NCI-H526 (cell line): ENCODE results near the gene KRIT1.
"Not testable (repeated sequence)": the region's sequence is repeated elsewhere in the genome, so short reads cannot be mapped to it uniquely, and the experiment has no call there.

Source experiments
- DNase-seq, 2 experiments: peaks; one replicate each; lab custom pipeline; 2025; lab: John Stamatoyannopoulos, UW

The KRIT1 gene

DNA sequence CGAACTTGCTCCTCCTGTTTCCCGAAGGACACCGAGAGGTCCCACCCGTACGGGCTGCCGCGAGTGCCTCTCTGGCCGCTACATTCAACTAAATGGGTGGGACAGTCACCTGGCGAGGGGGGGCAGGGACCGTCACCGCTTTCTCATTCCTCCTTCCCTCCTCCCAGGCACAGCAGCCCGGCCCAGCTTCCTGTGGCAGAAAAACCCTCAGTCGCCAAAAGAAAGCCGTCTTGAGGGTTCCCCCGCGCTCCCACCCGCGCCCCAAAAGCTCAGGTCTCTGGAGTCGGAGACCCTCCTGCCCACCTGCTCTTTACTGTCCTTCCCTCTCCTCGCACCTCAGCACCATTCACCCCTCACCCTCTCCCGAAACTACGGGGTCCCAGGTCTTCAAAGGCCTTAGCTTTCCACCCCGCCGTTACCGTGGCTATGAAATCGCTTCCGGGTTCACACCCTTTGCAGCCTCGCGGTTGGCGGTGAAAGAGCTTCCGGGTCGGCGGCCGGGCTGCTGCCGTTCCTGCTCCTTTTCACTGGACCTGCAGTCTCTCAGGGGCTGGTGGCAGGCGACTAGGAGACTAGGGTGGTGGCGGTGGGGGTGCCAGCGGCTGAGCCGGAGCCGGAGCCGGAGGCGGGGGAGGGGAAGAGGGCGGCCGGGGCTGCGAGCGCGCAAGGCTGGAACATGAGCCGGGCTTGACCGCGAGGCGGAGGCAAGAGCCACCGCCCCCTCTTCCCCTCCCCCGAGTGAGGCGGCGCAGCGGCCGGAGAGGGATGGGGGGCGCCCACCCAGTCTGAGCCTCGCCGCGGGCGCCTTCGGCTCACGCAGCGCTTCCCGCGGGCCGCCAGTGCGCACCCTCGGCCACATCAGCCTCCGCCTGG is at the start of gene KRIT1, which contains the start of gene ANKIB1:
Gene KRIT1 (minus strand): TSS at position 428 of the 873 bp plus-strand sequence. CDS start 3,779 bp downstream, outside the sequence.
Gene ANKIB1 (plus strand): TSS at position 488 of the 873 bp plus-strand sequence. CDS start 49,005 bp downstream, outside the sequence.
- DNase-seq, result peak; percentile 91 to 96

DNA sequence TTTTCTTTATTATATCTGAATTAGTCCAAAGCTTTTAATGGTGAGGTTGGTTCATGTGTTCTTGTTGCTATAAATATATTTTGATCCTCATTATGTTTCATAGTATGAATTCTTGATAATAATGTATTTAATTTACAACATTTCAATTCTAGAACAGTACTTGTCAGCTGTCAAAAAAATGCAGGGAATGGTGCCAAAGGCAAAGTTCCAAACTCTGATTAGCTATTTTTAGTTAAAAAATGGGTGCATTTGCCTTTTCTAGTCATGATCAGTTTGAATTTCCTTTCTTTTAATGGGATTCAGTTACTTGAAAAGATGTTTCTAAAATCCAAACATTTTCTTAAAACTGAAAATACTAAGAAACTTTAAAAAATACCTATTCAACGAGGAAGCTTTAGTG is 49.7 kb upstream of the KRIT1 start:
- no peak for DNase-seq

DNA sequence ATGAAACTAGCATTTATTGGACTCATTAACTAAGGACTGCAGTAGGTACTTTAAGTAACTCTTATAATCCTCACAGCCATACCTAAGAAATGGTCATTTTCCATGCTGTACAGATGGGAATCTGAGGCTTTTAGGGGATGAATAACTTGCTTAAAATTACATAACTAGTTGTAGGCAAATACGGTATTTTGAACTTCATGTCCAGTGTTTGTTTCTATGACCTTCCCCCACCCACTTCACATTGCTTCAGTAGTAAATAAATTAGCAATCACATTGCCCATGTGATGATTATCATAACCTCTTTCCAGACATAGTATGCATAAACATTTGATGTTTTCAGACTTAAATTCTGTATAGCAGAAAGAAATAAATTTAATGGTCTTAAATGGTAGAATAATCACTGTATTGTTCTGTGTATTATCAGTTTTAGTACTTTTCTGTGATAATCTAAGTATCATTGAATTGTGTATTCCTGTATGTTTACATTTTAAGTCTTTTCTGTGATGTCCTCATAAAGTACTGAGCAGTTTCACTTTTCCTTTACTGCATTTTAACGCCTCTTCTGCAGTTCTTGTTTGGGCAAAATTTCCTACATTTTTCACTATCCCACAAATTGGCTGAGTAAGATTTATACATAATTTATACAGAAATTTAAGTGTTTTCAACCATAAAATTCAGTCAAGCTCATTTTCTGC is 48.3 kb upstream of the KRIT1 start:
- DNase-seq, result no peak

DNA sequence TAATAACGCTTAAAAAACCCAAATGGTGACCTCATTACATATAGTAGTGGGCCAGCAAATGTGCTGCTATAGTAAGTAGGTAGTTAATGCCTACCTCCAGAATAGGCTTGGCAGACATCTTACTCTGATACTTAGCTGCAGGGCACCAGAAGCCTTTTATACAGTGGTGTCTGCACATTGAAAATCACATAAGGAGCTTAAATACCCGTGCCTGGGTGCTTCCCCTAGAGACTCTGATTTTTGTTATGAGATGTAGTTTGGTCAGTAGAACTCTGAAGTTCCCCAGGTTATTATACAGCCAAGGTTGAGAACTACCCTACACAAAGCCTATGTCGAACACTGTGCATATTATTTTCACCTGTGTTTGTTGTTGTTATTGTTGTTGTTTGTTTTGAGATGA is 47.3 kb upstream of the KRIT1 start:
- peak in 1 of 2 experiments; percentile 13 for DNase-seq

DNA sequence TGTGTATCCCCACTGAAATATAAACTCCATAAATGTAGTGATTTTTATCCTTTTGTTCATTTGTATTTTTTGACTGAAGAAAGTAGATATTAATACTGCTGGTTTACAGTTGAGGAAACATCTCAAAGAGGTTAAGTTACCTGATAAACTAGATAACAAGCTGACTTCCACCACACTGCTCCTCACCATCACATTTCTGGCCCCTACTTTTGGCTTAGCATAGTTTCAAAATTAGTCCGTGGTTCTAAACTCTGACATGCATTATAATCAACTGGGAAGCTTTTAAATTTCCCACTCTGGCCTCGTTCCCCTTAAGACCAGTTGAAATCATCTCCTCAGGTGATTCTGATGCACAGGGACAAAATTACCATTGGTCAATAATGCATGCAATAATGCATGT is 43.6 kb upstream of the KRIT1 start:
- no peak for DNase-seq

DNA sequence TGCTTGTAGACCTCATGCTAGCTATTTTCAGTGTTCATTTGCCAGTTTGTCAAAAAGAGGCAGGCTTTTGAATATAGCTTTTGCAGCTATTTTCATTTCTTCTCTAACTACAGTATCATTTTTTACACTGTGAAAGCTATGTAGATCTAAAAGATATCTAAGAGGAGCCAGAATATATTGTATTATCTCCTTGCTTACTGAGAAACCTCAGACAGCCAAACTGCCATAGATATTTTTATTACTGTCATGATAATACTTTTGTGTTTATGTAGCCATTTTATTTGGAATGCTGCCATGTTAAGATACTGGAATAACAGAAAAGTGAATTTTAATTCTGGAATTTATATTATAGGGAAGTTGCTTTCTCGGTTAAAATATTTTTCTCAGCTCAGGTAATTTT is 37.2 kb upstream of the KRIT1 start:
- DNase-seq, result no peak

DNA sequence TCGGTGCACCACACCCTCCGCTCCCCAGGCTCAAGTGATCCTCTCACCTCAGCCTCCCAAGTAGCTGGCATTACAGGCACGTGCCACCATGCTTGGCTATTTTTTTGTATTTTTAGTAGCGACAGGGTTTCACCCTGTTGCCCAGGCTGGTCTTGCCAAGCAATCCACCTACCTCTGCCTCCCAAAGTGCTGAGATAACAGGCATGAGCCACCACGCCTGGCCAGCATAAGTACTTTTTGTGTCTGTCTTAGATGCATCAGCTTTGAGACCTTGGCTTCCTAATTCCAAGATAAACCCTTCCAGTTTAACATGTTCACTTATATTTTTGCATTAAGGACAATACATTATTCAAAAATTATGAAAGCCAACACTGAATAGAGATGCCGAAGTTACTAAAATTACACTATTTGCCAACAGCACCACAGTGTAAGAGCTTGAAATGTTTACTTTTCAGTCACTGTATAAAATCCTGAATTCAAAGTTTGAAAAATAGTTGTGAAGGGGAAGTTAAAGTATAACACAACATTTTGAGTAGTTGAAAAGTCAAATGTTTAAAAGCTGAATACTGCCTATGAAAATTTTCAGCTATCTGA is 36.6 kb upstream of the KRIT1 start:
- no peak for DNase-seq

DNA sequence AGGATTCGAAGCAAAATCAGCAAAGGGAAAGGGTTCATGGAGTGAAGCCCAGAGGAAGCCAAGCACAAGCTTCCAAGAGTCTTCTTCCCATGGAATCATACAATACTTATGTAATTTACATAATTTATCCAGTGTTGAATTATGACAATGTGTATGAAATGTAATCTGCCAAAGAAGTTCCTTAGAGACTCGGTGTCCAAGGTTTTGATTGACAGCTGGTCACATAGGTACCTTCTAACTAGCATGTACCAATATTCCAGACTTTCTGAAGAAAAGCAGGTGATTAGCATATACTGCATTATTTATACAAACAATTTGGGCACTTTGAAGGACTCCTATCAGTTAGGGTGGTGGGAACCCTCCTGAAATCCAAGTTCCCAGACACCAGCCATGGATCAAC is 35.3 kb upstream of the KRIT1 start:
- no peak for DNase-seq

DNA sequence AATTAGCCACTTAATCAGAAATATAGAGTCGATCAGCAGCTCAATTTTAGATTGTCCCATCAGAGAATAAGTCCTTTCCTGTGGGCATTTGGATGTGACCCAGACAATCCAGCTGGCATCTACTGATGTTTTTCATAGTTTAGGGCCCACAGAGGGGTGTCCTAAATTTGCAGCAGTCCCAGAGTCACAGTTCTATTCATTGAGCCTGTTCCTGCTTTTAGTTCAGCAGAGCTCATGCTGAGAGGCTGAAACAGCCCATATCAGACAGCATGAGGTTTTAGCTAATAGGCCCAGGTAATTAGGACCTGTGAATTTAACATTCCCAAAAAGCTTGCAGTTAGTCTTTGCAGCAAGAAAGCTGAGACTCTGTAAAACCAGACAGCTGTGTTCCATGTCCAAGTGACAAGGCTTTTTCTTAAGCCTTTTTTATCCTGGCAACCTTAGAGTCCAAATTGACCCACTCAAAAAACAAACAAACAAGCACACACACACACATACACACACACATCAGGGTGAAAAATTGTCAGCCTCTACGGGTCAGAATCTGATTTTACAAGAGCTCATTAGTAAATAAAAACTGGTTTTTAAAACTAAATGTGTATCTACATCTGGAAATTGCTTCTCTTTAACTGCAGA is 33.8 kb upstream of the KRIT1 start:
- DNase-seq, result no peak

DNA sequence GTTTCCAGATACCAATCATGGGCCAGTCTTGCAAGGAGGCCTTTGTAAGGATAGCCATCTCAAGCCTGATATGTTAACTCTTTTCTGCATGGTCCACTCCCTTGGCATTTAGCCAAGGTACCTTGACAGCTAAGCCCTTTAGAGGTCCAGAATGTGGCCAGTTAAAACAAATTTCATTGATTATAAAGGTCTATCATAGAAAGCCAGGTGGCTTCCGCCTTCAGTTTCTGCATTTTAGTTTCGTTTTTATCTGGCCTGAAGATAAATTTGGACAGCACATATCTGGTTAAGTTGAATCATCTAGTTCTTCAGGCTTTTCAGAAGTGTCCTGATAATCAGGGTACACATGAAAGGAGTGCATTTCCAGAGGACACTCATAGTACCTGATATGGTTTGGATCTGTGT is 30.7 kb upstream of the KRIT1 start:
- DNase-seq, result no peak

DNA sequence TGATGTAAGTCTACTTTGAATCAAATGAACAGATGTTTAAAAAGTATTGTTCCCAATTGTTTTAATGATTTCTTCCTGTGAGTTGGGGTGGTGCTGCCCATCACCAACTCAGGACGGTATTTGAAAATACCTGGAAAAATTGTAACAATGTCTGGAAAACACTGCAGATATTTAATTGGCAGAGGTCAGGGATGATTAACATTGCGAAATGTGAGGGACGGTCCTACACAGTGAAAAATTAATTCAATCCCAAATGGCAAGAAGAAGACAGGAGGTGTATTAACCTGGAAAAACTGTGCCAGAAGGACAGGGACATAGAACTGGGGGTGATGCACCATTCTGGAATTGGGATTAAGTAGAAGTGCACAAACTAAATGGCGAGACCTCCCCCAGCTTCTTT is 29.6 kb upstream of the KRIT1 start:
- DNase-seq, result no peak

DNA sequence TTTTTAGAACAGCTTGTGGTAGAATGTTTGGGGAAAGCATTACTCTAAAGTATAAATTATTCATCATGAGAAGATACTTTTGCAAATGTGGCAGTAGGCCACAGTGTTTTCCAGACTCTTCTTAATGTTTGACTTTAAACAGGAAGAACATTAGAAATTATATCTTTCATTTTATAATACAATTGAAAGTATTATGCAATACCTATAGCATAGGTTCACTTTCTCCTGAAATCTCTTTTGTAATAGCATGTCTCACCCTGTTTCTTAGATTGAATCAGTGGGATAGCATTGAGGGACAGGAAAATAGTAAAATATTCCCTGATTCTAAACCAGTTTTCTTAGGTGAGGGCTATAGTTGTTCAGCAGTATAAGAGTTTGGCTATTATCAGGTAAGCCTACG is 23.2 kb upstream of the KRIT1 start:
- DNase-seq, result no peak

DNA sequence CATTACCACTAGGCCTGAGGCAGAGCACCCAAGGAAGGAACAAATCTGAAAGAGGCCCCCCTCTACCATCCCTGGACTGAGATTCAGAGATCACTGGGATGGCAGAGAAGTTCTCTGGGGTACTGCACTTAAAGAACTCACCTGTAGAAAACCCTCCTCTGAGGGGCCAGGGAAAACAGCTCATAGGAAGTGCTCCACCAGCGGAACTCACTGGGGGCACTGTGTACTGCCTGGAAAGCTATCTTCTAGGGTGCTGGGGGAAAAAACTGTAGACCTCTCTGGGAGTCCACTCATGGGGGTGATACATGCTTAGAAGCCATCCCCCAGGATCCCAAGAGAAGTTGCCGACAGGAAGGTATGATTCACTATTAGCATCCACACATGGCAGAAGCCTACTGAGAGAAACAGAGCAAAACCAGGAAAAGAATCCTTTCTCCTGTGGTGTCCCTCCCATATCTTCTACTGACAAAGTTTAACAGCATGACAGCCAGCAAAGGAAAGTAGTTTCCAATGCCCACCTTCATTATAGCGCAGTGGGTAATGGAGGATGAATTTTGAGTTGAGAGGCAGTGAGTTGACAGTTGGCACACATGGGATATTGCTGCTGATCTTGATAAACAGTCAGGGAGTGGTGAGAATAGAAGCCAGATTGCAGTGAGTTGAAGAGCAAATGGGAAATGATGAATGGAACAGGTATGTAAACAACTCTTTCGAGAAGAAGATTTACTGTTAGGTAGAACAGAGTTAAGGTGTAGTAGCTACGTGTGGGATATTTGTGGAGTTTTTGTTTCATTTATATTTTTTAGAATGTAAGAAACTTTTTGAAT is 20.9 kb upstream of the KRIT1 start:
- DNase-seq, result no peak

DNA sequence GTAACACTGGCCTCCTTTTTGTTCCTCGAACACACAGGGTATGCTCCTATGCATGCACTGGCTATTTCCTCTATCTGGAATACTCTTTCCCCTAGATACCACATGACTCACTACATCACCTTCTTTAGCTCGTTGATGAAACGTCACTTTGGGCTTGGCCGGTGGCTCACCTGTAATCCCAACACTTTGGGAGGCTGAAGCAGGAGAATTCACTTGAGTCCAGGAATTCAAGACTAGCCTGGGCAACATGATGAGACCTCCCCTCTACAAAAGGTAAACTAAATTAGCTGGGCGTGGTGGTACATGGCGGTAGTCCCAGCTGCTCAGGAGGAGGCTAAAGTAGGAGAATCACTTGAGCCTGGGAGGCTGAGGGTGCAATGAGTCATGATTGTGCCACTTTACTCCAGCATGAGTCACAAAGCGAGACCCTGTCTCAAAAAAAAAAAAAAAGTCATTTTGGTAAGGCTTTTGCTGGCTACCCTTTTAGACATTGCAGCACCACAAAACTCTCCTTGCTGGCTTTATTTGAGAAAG is 14.6 kb upstream of the KRIT1 start:
- DNase-seq, result no peak

DNA sequence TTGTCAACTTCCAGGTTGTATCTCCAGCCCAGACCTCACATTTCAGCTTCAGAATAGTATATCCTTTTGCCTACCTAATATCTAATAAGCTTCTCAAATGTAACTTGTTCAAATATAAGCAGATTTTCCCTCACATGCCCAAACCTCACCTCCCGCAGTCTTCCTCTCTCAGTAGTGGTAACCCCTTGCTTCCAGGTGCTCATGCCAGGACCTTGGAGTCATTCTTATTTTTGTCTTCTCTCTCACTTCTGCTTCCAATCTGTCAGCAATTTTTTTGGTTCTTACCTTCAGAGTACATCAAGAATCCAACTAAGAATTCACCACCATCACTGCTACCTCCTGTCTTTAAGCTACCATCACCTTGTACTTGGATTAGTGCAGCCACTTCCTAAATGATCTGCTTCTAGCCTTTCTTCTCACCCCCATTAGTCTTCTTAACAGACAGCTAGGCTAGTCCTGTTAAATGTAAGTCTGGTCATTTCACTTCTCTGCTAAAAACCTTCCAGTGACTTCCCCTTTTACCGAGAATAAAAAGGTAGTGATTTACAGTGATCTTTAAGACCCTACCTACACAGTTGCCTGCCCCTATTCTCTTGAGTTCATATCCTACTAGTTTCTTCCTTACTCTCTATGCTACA is 14.0 kb upstream of the KRIT1 start:
- DNase-seq, result no peak

DNA sequence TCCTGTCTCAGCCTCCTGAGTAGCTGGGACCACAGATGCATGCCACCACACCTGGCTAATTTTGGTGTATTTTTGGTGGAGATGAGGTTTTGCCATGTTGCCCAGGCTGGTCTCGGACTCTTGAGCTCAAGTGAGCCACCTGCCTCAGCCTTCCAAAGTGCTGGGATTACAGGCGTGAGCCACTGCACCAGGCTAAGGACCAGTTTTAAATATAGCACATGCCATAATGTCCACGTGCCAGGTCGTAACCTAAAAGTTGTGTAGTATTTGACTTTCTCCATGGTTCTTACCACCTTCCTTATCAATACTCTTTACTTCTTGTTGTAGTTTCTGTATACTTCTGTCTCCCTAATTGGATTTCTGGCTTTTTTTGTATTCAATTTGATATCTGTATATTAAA is 13.3 kb upstream of the KRIT1 start:
- DNase-seq, result no peak

DNA sequence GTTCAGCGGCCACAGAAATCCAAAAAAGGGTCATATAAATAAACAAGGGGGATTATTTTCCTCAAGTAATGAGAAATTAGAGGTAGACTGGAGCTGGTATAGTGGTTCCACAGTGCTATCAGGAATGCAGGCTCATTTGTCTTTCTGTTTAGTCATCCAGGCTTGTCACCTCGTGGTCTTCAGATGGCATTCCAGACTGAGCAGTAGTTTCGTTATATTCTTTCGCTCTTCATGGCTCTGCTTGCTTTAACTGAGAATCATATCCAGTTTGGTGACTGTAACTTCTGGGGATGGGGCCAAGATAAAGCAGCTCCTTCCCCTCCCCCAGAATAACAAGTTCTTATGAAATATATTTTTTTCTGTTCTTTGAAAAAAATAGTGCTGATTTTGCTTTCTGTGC is 9.6 kb upstream of the KRIT1 start:
- DNase-seq, result no peak

DNA sequence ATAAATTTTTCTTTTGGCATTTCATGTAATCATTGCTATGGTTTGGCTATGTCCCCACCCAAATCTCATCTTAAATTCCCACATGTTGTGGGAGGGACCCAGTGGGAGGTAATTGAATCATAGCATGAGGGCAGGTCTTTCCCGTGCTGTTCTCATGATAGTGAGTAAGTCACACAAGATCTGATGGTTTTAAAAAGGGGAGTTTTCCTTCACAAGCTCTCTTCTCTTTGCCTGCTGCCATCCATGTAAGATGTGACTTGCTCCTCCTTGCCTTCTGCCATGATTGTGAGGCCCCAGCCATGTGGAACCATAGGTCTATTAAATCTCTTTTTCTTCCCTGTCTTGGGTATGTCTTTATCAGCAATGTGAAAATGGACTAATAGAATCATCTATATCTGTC is 9.1 kb upstream of the KRIT1 start:
- DNase-seq, result not testable (repeated sequence)

DNA sequence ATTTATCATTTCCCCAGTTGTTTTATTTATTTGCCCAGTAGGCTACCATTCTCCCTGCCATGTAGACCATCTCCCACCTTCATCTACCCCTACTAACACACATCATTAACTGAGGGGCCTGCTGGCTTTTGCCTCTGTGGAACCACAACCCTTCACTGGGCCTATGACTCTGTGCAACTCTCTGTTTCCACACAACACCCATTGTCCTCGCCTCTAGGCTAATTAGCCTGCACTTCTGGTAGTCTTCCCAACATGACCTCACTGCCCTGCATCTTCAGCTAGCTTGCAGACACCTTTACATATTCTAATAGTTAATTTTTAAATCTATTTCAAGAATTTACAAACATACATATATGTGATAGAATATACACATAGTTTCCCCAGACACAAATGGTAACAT is 7.5 kb upstream of the KRIT1 start:
- no peak for DNase-seq

DNA sequence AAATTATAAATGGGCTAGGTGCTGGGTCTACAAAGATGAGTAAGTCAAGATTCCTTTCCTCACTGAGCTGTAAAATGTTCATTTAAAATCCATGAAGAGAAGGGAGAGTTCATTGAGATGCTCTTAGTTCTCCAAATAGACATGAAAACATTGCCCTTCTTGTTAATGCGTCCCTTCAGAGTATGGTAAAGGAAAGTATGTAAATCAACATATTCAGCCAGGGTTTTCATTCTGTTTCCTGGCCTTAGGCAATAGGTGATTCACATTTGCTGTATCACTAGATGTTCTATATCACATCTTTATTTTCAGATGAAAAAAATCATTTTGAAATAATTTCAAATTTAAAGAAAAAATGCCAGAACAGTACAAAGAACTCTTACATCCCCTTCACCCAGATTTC is 5.5 kb upstream of the KRIT1 start:
- DNase-seq, result no peak

DNA sequence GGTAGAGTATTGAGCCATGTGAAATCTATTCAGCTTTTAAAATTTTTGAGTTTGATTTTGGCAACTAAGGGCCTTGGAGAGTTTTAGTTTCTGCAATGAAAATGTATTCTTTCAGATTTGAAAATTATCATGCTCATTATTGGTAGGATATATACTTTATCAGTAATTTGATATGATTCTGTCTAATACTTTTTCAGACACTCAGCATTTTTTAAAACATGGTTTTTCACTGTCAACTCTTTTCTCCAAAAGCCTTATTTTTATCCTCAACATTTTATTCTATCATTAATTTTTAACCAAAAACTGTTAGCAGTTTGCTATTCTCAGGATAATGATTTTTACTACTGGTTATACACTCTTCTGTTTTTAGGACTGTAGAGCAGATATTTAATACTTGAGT is 4.9 kb upstream of the KRIT1 start:
- no peak for DNase-seq
